IPS-18a (cell line): ENCODE results near the gene DUSP7.

Experiments used
- H3K27ac ChIP-seq: one replicate; pipeline ENCODE4 v1.5.1; 2013; ENCODE audit warnings: low read length
- H3K27me3 ChIP-seq: one replicate; pipeline ENCODE4 v1.6.1; 2013; ENCODE audit warnings: mild to moderate bottlenecking, low read length; ENCODE audit not compliant: control insufficient read depth, insufficient read depth
- H3K36me3 ChIP-seq: one replicate; pipeline ENCODE4 v1.6.1; 2013; ENCODE audit warnings: low read depth, low read length; ENCODE audit not compliant: control insufficient read depth
- H3K4me1 ChIP-seq: one replicate; pipeline ENCODE4 v1.6.1; 2013; ENCODE audit warnings: low read depth, low read length; ENCODE audit not compliant: control insufficient read depth
- H3K4me3 ChIP-seq: one replicate; pipeline ENCODE4 v1.5.1; 2013; ENCODE audit warnings: low read length
- H3K9ac ChIP-seq: one replicate; pipeline ENCODE4 v1.6.1; 2013; ENCODE audit warnings: mild to moderate bottlenecking, low read length, moderate library complexity
- H3K9me3 ChIP-seq: one replicate; pipeline ENCODE4 v1.6.1; 2013; ENCODE audit warnings: low read depth, low read length; ENCODE audit not compliant: control insufficient read depth

Gene DUSP7

GRCh38 chr3:52056521-52056967 is at the start of gene DUSP7:
Gene DUSP7 (minus strand): TSS chr3:52056571. CDS start chr3:52056366, 205 bp downstream.
- no peaks in the 10 kb centered on the region for H3K9me3 ChIP-seq
- H3K27ac ChIP-seq: no peak within 1 kb of the TSS
- H3K36me3 ChIP-seq: peaks cover 3% of the 10 kb centered on the region
- H3K4me1 ChIP-seq: peaks cover 15% of the 10 kb centered on the region
- peaks cover 11% of the 10 kb centered on the region for H3K27me3 ChIP-seq
- peak within 1 kb of the TSS; percentile 30 for H3K9ac ChIP-seq
- H3K4me3 ChIP-seq: peak within 1 kb of the TSS; percentile 74

- Histone ChIP-seq H3K36me3 (peaks cover 5% of the 10 kb centered on the region), H3K4me3 (no peak overlapping the region), H3K9me3 (peaks cover 5% of the 10 kb centered on the region)
Measured at GRCh38 chr3:52104684-52105640, 48.6 kb upstream of the DUSP7 start.

GRCh38 chr3:52102934-52103333 is 46.6 kb upstream of the DUSP7 start:
- Histone ChIP-seq H3K4me1 (no peaks in the 10 kb centered on the region), H3K27ac (no peak overlapping the region), H3K9me3 (peaks cover 5% of the 10 kb centered on the region), H3K9ac (no peak overlapping the region), H3K36me3 (peaks cover 5% of the 10 kb centered on the region), H3K27me3 (no peaks in the 10 kb centered on the region), H3K4me3 (no peak overlapping the region)

More at GRCh38 chr3:52104684-52105640, 48.6 kb upstream of the DUSP7 start:
- Histone ChIP-seq H3K27me3 (no peaks in the 10 kb centered on the region), H3K27ac (no peak overlapping the region), H3K9ac (no peak overlapping the region), H3K4me1 (no peaks in the 10 kb centered on the region)

GRCh38 chr3:52099001-52099401 is 42.6 kb upstream of the DUSP7 start:
- H3K4me3 ChIP-seq: no peak overlapping the region
- H3K27me3 ChIP-seq: no peaks in the 10 kb centered on the region
- no peak overlapping the region for H3K9ac ChIP-seq
- H3K27ac ChIP-seq: no peak overlapping the region
- H3K9me3 ChIP-seq: peaks cover 5% of the 10 kb centered on the region
- H3K36me3 ChIP-seq: peaks cover 19% of the 10 kb centered on the region
- H3K4me1 ChIP-seq: no peaks in the 10 kb centered on the region

GRCh38 chr3:52097851-52098507 is 41.6 kb upstream of the DUSP7 start:
- H3K9ac ChIP-seq: no peak overlapping the region
- H3K36me3 ChIP-seq: peaks cover 19% of the 10 kb centered on the region
- no peaks in the 10 kb centered on the region for H3K4me1 ChIP-seq
- H3K27ac ChIP-seq: no peak overlapping the region
- H3K4me3 ChIP-seq: no peak overlapping the region
- H3K9me3 ChIP-seq: peaks cover 5% of the 10 kb centered on the region
- no peaks in the 10 kb centered on the region for H3K27me3 ChIP-seq

- Histone ChIP-seq H3K27ac (no peak overlapping the region), H3K4me3 (no peak overlapping the region), H3K9ac (no peak overlapping the region), H3K9me3 (no peaks in the 10 kb centered on the region), H3K36me3 (peaks cover 15% of the 10 kb centered on the region), H3K4me1 (no peaks in the 10 kb centered on the region), H3K27me3 (no peaks in the 10 kb centered on the region)
Measured at GRCh38 chr3:52095990-52096775, 39.8 kb upstream of the DUSP7 start.

- H3K9ac ChIP-seq: no peak overlapping the region
- no peak overlapping the region for H3K27ac ChIP-seq
- no peaks in the 10 kb centered on the region for H3K9me3 ChIP-seq
- no peaks in the 10 kb centered on the region for H3K27me3 ChIP-seq
- H3K4me1 ChIP-seq: no peaks in the 10 kb centered on the region
- peaks cover 15% of the 10 kb centered on the region for H3K36me3 ChIP-seq
- no peak overlapping the region for H3K4me3 ChIP-seq
Measured at GRCh38 chr3:52094571-52095485, 38.5 kb upstream of the DUSP7 start.

GRCh38 chr3:52093756-52094545 is 37.6 kb upstream of the DUSP7 start:
- H3K9me3 ChIP-seq: no peaks in the 10 kb centered on the region
- no peaks in the 10 kb centered on the region for H3K27me3 ChIP-seq
- peaks cover 15% of the 10 kb centered on the region for H3K36me3 ChIP-seq
- H3K27ac ChIP-seq: no peak overlapping the region
- no peaks in the 10 kb centered on the region for H3K4me1 ChIP-seq
- H3K4me3 ChIP-seq: no peak overlapping the region
- no peak overlapping the region for H3K9ac ChIP-seq

- no peak overlapping the region for H3K4me3 ChIP-seq
- H3K36me3 ChIP-seq: peaks cover 15% of the 10 kb centered on the region
- no peak overlapping the region for H3K27ac ChIP-seq
- no peaks in the 10 kb centered on the region for H3K4me1 ChIP-seq
- H3K9me3 ChIP-seq: no peaks in the 10 kb centered on the region
- no peak overlapping the region for H3K9ac ChIP-seq
- no peaks in the 10 kb centered on the region for H3K27me3 ChIP-seq
Measured at GRCh38 chr3:52092891-52093290, 36.5 kb upstream of the DUSP7 start.

GRCh38 chr3:52092271-52092660 is 35.9 kb upstream of the DUSP7 start:
- Histone ChIP-seq H3K36me3 (peaks cover 12% of the 10 kb centered on the region), H3K27me3 (no peaks in the 10 kb centered on the region), H3K9ac (no peak overlapping the region), H3K27ac (no peak overlapping the region), H3K4me1 (no peaks in the 10 kb centered on the region), H3K4me3 (no peak overlapping the region), H3K9me3 (no peaks in the 10 kb centered on the region)
